GM18858 (cell line): ENCODE results near the gene TMEM108.

Experiments used
- ATAC-seq: cut with Tn5 transposase; IDR thresholded peaks from one replicate; pipeline ENCODE4 v1.9.1; 2021; ENCODE audit not compliant: unreplicated experiment

TMEM108 gene

DNA sequence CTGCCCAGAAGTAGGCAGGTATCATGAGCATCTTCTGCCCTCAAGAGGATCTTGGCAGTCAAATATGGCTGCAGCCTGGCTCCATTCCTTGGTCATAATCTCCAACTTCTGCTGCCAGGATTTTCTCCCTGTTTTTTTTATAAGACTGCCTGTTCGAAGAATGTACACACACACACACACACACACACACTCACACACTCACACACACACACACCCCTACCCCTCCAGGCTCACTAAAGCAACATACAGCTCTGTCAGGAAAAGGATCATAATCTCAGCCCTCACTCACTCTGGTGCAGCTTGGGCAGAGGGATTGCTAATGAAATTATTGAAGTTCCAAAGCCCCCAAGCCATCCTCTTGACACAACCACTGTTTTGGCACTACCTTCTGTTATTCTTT lies 232.4 kb downstream of the TMEM108 start:
- no peak for ATAC-seq

DNA sequence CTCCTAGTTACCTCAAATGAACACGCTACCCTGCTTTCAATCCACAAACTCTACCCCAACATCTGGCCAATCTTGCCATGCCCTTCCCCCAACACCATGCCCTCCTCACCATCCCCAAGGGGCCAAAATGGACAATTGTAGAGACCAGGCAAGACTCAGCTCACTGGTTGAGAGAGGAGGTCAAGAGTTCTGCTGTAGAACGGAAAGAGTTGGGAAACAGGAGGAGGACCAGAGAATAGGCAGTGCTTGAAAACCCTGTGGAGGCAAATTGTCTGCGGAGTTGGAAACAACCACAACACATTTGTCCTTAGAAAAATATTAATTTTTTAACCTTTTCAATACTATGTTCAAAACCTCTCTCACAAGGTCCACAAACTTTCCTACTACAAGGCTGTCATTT lies 232.9 kb downstream of the TMEM108 start:
- no peak for ATAC-seq

DNA sequence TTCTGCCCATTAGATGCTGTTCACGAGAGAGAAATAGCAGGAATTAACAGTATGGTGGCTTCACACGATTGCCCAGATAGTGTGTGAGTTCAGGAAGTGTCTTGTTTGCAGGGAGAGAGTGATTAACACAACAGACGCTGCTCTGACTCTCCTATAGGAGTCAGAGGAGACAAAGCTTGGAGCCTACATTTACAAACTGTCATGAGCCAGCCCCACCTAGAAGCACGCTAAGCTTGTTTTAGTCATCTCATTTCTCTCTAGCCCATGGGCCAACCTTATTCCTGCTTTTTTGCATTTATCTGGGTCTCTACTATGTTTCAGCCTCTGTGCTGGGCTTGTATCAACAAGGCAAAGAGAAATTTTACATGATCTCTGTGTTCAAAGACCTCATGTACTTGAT lies 233.3 kb downstream of the TMEM108 start:
- no peak for ATAC-seq

DNA sequence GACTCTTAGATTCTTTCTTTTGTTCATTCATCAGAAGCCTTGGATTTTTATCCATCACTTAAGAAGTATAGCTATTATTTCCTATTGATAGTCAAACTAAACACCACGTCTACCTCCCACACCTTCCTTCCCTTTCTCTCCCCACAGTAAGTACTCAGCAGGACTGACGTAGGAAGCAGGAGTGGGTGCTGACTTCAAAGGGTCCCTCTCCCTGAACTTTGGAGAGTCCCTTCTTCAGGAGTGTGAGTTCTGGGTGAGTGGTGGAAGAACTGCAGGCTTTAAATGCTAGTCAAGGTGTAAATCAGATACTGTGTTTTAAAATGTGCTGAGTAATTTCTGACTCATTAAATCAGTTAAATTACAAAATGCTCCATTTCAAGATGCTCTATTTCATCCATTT lies 235.2 kb downstream of the TMEM108 start:
- no peak for ATAC-seq

DNA sequence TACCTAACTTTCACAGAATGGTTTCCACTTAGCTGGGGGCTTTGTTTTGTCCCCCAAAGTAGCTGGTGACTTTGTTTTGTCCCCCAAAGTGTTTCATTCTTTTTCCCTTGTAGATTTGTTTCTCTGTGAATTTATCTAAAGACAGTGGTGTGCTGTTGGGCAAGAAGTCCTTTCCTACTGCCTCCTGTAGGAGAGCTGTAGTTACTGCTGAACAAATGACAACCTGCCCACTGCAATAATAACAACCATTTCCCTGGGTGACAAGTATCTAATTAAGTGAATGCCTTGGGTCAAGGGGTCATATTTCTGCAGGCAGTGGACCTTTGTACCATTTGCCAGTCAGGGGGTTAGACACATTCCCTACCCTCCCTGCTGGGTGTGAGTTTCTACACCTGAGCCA lies 236.3 kb downstream of the TMEM108 start:
- ATAC-seq: no peak

DNA sequence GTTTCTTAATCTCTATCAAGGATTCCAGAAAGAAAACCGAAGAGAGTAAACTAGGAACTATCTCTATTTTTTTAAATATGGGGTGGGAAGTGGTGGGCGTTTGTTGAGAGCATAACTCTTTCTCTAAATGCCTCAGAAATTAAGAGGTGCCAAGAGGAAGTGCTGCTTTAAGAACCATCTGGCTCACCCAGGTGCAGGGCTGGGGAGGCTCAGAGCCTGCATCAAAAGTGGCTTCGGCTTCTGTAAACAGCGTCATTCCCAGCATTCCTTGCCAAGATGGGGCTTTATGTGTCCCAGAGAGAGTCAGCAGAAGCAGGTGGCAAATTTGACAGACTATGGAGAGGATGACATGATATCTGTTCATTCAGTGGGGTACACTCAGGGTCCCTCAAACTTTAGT lies 238.4 kb downstream of the TMEM108 start:
- peak; percentile 59 for ATAC-seq

DNA sequence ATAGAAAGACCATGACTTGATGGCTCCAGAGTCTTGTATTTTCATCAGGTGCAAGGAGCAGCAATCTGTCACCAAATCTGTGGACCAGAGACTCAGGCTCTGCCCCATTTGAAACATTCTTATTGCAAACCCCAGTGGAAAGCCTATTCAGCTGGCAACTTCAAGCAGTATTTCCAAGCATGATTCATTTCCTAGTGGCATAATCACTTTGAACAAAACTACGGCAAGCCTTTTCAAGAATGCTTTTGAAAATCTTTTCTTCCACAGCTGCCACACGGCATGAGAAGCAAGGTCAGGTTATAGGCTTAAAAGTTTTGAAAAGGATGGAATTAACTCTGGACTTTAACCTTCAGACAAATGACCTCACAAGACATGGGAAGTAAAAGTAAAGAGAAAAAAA lies 239.6 kb downstream of the TMEM108 start:
- no peak for ATAC-seq

DNA sequence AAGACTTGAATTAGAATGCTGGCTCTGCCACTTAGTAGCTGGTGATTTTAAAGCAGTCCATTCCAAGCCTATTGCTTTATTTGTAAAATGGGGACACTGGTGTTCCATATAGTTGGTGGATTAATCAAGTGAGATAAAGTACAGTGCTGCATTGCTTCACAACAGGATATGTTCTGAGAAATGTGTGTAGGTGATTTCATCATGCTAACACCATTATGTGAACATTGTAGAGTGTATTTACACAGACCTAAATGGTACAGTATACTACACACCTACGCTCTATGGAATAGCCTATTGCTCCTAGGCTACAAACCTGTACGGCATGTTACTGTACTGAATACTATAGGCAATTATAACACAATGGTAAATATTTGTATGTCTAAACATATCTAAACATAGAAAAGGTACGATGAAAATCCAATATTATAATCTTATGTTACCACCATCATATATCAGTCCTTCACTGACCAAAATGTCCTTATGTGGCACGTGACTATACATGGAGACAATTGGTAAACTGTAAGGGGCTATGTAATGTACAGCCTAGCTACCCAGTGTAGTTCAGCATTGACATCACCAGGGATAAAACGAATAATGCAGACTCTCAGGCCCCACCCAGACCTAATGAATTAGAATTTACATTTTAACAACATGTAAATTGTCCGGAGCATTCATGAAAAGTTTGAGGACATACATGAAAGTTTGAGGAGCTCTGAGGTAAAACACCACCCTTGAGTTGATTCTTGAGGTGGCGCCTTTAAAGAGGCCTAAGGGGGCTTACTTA lies 240.3 kb downstream of the TMEM108 start:
- ATAC-seq: no peak

DNA sequence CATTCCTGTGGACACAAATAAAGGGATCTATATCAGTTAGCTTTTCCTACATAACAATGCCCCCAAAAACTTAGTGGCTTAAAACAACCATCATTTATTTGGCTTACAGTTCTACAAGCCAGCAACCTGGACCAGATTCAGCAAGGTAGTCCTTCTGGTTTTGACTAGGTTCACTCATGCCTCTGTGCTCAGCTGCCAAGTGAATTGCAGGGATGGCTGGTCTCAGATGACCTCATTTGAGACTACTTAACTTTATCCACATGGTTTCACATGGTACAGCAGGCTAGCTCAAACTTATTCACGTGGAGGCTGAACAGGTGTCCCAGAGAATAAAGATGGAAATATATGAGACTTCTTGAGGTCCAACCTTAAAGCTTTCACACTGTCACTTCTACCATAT lies 242.4 kb downstream of the TMEM108 start:
- no peak for ATAC-seq

DNA sequence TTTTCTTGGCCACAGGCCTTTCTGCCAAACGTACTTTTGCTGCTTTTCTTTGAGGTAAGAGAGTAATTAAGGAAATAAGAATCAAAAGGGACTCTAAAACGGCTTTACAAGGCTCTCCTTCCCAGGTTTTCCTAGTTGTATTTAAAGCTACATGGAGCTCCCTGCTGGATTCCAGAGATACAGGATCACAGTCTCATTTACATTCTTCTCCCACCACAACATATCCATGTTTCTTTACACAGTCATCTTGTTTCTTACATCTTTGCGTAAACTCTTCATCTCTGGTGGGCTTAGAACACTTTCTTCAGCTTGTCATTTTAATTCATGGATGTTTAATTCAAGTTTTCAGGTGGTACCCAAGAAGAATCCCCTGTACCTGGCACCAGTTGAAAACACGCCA lies 244.0 kb downstream of the TMEM108 start:
- no peak for ATAC-seq

DNA sequence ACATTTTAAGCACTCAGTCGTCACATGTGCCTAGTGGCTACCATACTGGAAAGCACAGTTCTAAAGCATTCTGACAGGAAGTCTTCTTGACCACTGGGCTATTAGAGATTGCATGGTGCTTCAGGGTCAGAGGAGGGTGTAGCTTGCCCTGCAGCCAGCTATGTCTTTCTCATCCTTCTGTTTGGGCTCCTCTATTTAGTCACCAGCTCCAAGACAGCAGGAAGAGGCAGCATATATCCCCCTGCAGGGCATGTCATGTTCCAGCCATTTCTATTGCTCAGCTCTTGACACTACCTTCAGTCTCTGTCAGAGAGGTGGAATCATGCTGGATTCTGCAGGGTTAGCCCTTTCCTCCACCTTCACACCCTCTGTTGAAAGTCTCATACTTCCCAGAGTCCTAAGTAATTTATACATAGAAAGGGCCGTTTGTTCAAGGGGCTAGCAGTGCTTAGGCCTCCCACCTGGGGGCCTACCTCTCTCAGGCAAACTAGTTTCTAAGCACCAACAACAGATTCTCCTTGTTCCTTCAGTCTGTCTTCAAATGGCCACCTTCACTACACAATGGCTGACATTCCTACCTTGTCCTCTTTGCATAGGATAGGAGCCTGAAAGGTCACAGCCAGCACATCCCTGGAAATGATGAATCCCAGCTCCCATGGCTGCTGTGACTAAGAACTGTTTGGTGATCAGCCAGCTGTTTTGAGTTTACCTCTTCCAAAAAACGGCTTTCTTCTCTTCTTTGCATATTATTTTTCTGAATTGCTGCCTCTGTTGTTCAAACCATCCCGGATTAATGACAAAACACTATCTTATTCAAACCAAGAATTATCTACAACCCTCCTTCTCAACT lies 246.0 kb downstream of the TMEM108 start:
- ATAC-seq: no peak

DNA sequence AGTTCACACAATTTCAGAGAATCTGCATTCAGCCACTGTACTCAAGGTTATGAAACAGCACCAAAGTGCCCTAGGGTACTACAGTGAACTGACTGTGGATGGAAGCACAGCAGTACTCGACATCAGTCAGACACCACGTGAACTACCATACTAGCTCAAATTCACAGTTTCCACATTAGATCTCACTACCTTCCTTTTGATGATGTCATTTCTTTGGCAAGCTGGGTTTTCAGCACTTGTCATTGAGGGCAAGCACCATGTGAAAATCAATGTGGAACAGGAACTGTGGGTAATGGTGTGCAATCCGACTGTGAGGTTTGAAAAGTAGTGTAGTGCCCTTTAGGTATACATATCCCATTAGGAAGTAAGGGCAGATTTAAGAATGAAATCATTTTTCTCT lies 251.1 kb downstream of the TMEM108 start:
- ATAC-seq: no peak

DNA sequence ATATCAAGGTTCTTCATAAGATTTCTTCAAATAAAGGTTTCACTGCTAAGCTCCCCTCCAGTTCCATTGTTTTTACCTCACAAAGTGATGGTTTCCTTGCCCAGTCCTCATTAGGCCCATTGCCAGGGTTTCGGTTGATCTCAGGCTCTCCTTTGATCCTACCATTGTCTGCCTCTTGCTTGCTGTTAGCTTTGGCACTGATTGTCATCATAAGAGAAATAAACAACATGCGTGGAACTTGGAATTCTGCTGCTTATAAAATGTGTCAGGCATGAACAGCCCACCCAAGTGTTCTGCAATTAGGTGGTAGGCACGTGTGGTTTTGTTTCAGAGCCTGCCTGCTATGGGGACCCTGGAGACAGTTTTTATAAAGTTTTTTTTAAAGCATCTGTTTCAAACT lies 254.1 kb downstream of the TMEM108 start:
- no peak for ATAC-seq

DNA sequence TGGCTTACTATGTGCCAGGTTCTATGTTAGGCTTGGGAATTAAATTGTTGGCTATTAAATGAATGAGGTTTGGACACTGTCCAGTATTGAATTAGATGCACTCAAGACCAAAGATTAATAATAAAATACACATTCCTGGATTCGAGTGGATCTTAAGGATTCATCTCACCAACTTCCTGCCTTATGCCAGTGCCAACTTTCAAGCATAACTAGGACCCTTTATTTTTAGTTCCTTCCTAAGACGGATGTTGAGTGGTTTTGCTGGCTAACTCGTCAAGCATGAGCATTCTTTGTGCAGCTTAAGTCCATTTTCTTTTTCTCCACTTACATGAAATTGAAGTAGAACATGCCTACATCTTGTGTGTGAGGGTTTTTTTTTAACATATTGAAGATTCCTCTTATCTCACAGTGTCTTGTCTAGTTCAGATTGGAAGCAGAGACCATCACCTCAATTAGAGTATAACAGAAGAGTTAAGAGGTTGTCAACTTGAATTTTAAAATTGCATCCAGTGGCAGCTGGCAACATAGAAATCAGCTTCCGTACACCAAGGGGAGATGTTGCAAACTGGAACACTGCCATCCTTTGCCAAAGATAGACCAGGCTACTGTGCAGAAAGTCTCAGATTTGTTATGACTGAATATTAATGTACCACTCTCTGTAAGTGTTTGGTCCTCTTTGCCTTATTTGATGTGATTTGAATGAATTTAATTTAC lies 255.4 kb downstream of the TMEM108 start:
- no peak for ATAC-seq

DNA sequence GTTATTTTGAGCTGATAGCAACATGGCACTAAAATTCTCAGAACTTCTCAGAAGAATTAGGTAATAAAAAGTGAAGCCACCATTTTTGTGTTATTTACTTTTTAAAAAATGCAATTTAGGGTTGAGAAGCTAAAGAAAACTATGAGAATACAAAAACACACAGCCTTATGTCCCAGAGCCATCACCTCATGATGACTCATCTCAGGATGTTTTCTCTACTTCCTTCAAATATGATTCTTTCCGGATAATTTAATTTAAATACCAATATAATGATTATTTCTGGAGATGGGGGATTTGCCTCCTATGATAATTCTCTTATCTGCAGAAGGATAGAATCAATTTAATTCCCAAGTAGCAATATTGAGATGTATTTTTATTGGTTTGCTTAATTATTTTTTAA lies 256.1 kb downstream of the TMEM108 start:
- no peak for ATAC-seq

DNA sequence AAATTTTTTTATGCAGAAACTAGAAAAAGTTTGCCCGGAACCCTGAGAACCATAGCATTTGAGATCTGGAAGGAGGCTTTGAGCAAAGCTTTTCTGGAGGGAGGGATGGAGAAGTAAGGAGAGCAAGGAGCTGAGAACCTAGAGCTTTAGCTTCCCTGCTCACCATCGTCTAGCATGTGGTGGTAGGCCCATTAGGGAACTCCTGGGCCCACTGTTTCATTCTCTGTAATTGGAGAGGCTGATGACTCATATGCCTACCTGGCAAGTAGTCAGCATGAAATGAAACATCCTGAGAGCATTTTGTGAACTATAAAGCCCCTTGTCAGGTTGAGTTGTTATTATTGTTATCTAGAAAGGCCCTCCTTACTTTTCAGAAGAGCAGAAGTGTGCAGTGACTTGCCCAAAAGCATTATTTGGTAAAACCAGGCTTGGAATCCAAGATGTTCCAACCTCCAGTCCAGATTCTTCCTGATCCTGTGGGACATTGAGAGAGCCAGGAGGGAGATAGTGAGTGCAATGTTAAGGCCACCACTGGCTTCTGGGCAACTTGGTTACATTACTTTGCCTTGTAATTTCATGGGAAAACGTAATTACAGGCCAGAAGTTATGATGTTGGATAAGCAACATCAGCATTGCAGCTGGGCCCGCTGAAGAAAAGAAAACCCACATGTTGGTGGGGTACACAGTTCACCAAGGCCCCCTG lies 257.2 kb downstream of the TMEM108 start:
- peak; percentile 82 for ATAC-seq

DNA sequence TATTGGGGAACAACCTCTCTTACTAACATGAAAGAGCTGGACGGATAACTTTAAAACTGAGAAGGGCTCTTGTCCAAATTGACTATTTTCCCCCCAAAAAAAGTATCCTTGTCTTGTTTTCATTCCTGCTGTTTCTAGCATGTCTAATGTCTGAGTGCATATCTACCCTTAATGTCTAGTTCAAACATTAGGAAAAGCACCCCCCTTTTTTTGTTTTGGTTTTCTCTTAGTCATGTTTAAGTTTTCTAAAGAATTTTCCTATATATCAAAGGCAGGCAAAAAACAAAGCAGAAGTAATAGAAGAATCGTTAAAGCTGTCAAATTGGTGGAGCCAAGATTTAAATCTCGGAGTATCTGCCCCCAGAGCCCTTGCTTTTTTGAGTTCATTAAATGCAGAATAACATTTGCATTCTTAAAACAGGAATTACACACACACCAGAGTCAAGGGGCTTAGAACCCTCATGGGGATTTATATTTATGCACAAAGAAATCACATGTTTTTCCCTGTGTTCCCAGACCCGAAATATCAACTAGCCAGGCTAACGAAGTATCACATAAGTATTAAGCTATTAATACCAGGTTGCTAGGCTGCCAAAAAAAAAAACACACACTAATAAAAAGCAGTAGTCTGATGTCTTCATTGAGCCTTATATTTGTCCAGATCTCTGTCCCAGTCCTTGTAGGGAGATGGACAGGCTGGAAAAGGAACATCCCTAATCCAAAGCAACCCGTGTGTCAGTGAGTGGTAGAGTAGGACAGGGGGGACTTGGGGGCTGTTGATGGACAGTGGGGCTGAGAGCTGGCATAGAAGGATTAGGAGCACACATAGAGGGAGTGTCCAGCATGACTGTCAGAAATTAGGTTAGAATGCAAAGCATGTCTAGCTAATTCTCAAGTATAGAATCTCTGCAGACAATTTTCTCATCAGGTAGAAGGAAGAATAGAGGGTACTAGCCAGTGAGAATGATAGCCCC lies 258.0 kb downstream of the TMEM108 start:
- no peak for ATAC-seq

DNA sequence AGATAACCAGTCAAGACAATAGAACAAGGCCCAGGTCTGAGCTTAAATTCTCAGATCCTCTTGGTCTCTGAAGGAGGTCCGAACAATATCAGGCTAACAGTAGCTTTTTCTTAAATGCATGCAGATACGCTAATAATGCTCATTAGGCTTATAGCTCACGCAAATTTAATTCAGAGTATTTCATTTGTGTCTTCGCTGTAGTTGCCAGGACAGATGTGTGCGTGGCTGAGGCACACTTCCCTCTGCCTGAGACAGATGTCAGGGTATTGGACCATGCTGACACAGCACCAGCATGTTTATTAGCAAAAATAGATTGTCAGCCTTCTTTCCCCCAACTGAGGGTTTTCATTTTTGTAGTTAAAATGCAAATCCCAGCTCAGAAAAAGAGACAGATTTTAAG lies 258.8 kb downstream of the TMEM108 start:
- no peak for ATAC-seq

DNA sequence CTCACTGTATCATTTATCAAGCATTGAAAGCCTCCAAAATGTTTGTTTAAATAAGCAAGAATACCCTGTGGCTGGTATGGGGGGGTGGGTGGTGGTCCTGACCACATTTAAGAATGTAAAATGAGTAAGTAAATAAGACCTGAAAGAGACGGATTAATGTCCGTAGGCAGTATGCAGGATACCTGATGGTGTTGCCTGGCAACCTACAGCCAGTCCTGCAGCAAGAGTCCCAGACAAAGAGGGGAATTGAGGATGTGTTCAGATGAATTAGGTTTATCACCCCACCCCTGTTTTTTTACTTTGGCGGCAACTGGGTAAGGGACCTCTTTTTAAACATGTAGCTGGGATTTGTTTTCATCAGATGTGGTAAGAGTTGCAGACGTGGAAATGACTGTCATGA lies 261.9 kb downstream of the TMEM108 start:
- no peak for ATAC-seq

DNA sequence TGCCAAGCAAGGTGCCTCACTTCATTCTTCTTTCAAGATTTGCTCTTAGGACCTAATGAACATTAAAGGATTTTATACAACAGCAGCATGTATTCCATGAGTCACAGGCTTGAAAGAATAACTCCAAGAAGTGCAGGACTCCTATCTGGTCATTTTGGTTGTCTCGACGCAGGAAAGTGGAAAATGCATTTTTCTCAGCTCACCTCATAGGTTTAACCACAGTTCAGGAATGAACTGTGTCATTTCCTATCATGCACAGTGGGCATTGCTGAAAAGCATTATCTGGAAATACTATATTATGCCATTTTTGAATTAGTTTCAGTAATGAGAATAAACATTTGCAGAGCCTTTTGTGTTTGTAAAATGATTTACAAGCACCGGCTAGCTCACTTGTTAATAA lies 263.0 kb downstream of the TMEM108 start:
- ATAC-seq: no peak
